H9 (cell line): ENCODE results near the gene LAMA3. TPM values are rescaled to one million over a fixed set of nuclear protein-coding genes. Genes with fewer than 3 reads are reported as not detected.

Source experiments
- DNase-seq: peaks from one replicate; pipeline ENCODE4 v3.0.0-alpha.2; 2017
- H2AFZ ChIP-seq: one replicate; pipeline ENCODE4 v1.6.1; 2013; ENCODE audit warnings: mild to moderate bottlenecking, low read length, control low read depth, moderate library complexity
- H2AK5ac ChIP-seq: 2 replicates; pipeline ENCODE4 v1.6.1; 2013; ENCODE audit warnings: low read length, control low read depth, mixed read lengths; ENCODE audit not compliant: insufficient read length
- H2BK120ac ChIP-seq: one replicate; pipeline ENCODE4 v1.6.1; 2013; ENCODE audit warnings: low read depth, mild to moderate bottlenecking, low read length, control low read depth, inconsistent platforms; ENCODE audit not compliant: poor library complexity, severe bottlenecking
- H2BK12ac ChIP-seq: 2 replicates; pipeline ENCODE4 v1.6.1; 2013; ENCODE audit warnings: low read length, control low read depth, mixed read lengths, low read depth; ENCODE audit not compliant: insufficient read length
- H2BK15ac ChIP-seq: 2 replicates; pipeline ENCODE4 v1.6.1; 2013; ENCODE audit warnings: low read depth, low read length, control low read depth
- H2BK20ac ChIP-seq: one replicate; pipeline ENCODE4 v1.6.1; 2013; ENCODE audit warnings: low read depth, mild to moderate bottlenecking, low read length, control low read depth, inconsistent platforms; ENCODE audit not compliant: poor library complexity, severe bottlenecking
- H2BK5ac ChIP-seq: 2 replicates; pipeline ENCODE4 v1.6.1; 2013; ENCODE audit warnings: low read length, control low read depth, mixed read lengths; ENCODE audit not compliant: insufficient read length
- H3K14ac ChIP-seq: 2 replicates; pipeline ENCODE4 v1.6.1; 2013; ENCODE audit warnings: low read length, control low read depth; ENCODE audit not compliant: insufficient read depth
- H3K18ac ChIP-seq: 2 replicates; pipeline ENCODE4 v1.6.1; 2013; ENCODE audit warnings: low read depth, mild to moderate bottlenecking, mixed read lengths, low read length, control low read depth; ENCODE audit not compliant: insufficient read length
- H3K23ac ChIP-seq: 2 replicates; pipeline ENCODE4 v1.6.1; 2013; ENCODE audit warnings: low read length, control low read depth, mixed read lengths, low read depth; ENCODE audit not compliant: insufficient read length
- H3K23me2 ChIP-seq: 2 replicates; pipeline ENCODE4 v1.6.1; 2013; ENCODE audit warnings: low read depth, mild to moderate bottlenecking, mixed read lengths, low read length, control low read depth; ENCODE audit not compliant: insufficient read length, poor library complexity, severe bottlenecking
- H3K27ac ChIP-seq: 2 replicates; pipeline ENCODE4 v1.5.1; 2013; ENCODE audit warnings: low read length, control low read depth, mixed read lengths, low read depth; ENCODE audit not compliant: insufficient read length
- H3K27me3 ChIP-seq: 2 replicates; pipeline ENCODE4 v1.6.1; 2013; ENCODE audit warnings: low read length, control low read depth, inconsistent platforms; ENCODE audit not compliant: insufficient read depth
- H3K4ac ChIP-seq: 2 replicates; pipeline ENCODE4 v1.6.1; 2013; ENCODE audit warnings: low read depth, mild to moderate bottlenecking, control low read depth, inconsistent platforms, low read length, moderate library complexity
- H3K4me1 ChIP-seq: 2 replicates; pipeline ENCODE4 v1.6.1; 2013; ENCODE audit warnings: low read length, control low read depth, inconsistent platforms; ENCODE audit not compliant: insufficient read depth
- H3K4me2 ChIP-seq: 2 replicates; pipeline ENCODE4 v1.6.1; 2013; ENCODE audit warnings: low read length, control low read depth, mixed read lengths; ENCODE audit not compliant: insufficient read length, insufficient read depth
- H3K56ac ChIP-seq: 2 replicates; pipeline ENCODE4 v1.6.1; 2013; ENCODE audit warnings: low read depth, mild to moderate bottlenecking, mixed read lengths, low read length, control low read depth; ENCODE audit not compliant: insufficient read length
- H3K79me1 ChIP-seq: 2 replicates; pipeline ENCODE4 v1.6.1; 2013; ENCODE audit warnings: low read depth, mild to moderate bottlenecking, moderate library complexity, low read length, control low read depth, inconsistent platforms; ENCODE audit not compliant: insufficient read depth, poor library complexity, severe bottlenecking
- H3K79me2 ChIP-seq: 2 replicates; pipeline ENCODE4 v1.6.1; 2013; ENCODE audit warnings: low read length, control low read depth, inconsistent platforms; ENCODE audit not compliant: insufficient read depth
- H3K9ac ChIP-seq: 2 replicates; pipeline ENCODE4 v1.6.1; 2013; ENCODE audit warnings: low read length, control low read depth, mixed read lengths; ENCODE audit not compliant: insufficient read length; ENCODE audit errors: extremely low read depth
- H3K9me3 ChIP-seq: one replicate; pipeline ENCODE4 v1.6.1; 2013; ENCODE audit warnings: low read depth, low read length, inconsistent platforms; ENCODE audit not compliant: control insufficient read depth
- H3T11ph ChIP-seq: one replicate; pipeline ENCODE4 v1.6.1; 2013; ENCODE audit warnings: mild to moderate bottlenecking, low read length, control low read depth, inconsistent platforms
- H4K20me1 ChIP-seq: one replicate; pipeline ENCODE4 v1.6.1; 2013; ENCODE audit not compliant: control insufficient read depth, insufficient read length, insufficient read depth
- H4K5ac ChIP-seq: 2 replicates; pipeline ENCODE4 v1.6.1; 2013; ENCODE audit warnings: low read depth, mild to moderate bottlenecking, mixed read lengths, low read length, control low read depth; ENCODE audit not compliant: insufficient read length
- H4K8ac ChIP-seq: replicated peaks from 2 replicates; pipeline ENCODE4 v1.6.1; 2013; ENCODE audit warnings: low read length, control low read depth, mixed read lengths, low read depth; ENCODE audit not compliant: insufficient read length
- H4K91ac ChIP-seq: 2 replicates; pipeline ENCODE4 v1.6.1; 2013; ENCODE audit warnings: low read depth, mild to moderate bottlenecking, moderate library complexity, mixed read lengths, low read length, control low read depth; ENCODE audit not compliant: insufficient read length
- H3K27ac Mint-ChIP-seq, 3 experiments: 2 replicates in 2 of 3; 3 replicates in 1 of 3; pipeline ENCODE4 v1.8.0; 2020 to 2021; ENCODE audit warnings: mixed read lengths in 3 of 3, mild to moderate bottlenecking in 1 of 3, moderate library complexity in 1 of 3
- H3K27me3 Mint-ChIP-seq: 2 replicates; pipeline ENCODE4 v1.8.0; 2021; ENCODE audit warnings: low read depth, mild to moderate bottlenecking, moderate library complexity, mixed read lengths
- H3K36me3 Mint-ChIP-seq, 3 experiments: 2 replicates in 2 of 3; 3 replicates in 1 of 3; pipeline ENCODE4 v1.8.0; 2020 to 2021; ENCODE audit warnings: low read depth in 3 of 3, mixed read lengths in 3 of 3; ENCODE audit not compliant: insufficient read depth in 1 of 3
- H3K4me1 Mint-ChIP-seq, 2 experiments: 2 replicates each; pipeline ENCODE4 v1.8.0; 2020; ENCODE audit warnings: mixed read lengths in 2 of 2
- H3K4me3 Mint-ChIP-seq, 2 experiments: 2 replicates in 1 of 2; 3 replicates in 1 of 2; pipeline ENCODE4 v1.8.0; 2020 to 2021; ENCODE audit warnings: mild to moderate bottlenecking in 2 of 2, mixed read lengths in 2 of 2, moderate library complexity in 1 of 2
- H3K9me3 Mint-ChIP-seq, 2 experiments: 2 replicates in 1 of 2; 3 replicates in 1 of 2; pipeline ENCODE4 v1.8.0; 2020; ENCODE audit warnings: mild to moderate bottlenecking in 2 of 2, mixed read lengths in 2 of 2, moderate library complexity in 1 of 2
- CTCF ChIP-seq: fragments of 200-600 bp; sonication (generic); conservative IDR thresholded peaks from 3 replicates; pipeline ENCODE4 v1.8.0; 2021; ENCODE audit warnings: antibody characterized with exemption, mild to moderate bottlenecking
- WGBS: extraction: QIAGEN DNeasy Blood & Tissue Kit; methylation state at CpG from one replicate; pipeline ENCODE4 v1.1.7; 2013; ENCODE audit warnings: missing lambda C conversion rate, low lambda C conversion rate, mixed read lengths; ENCODE audit not compliant: insufficient read length; ENCODE audit errors: extremely low coverage; 5-methylcytosine and 5-hydroxymethylcytosine counted together
- total RNA-seq: library from RNA; stranded (reverse); gene quantifications from 2 replicates; pipeline ENCODE4 v1.2.1, GENCODE V29; 2021

The LAMA3 gene
- total RNA-seq, 1 experiment from 2014 or later: 0.33 TPM

- no peak overlapping the region for H2AK5ac ChIP-seq
- H3K27me3 Mint-ChIP-seq: peaks cover 69% of the 10 kb centered on the region
- peak overlapping the region; percentile 54 to 79 for H3K4me3 Mint-ChIP-seq
Observed at GRCh38 chr18:23688528-23688927, 725 bp upstream of the LAMA3 start.

More at GRCh38 chr18:23688528-23688927, 725 bp upstream of the LAMA3 start:
- peaks cover 9 to 11% of the 10 kb centered on the region in 2 experiments for H3K4me1 Mint-ChIP-seq
- Histone ChIP-seq H3K9me3 (no peaks in the 10 kb centered on the region), H3K4me2 (peak overlapping the region; percentile 47), H3K27ac (no peak overlapping the region), H3K9ac (no peak overlapping the region), H3K4ac (no peak overlapping the region), H4K8ac (no peak overlapping the region), H3K23ac (no peak overlapping the region), H3K23me2 (peaks cover 7% of the 10 kb centered on the region), H3K27me3 (peaks cover 18% of the 10 kb centered on the region; the same call in 1 of the 2 replicates), H3K18ac (no peak overlapping the region), H4K5ac (no peak overlapping the region), H2BK120ac (no peak overlapping the region), H3K79me2 (no peaks in the 10 kb centered on the region), H2AFZ (no peak overlapping the region), H2BK15ac (no peak overlapping the region), H2BK12ac (no peak overlapping the region), H2BK5ac (no peak overlapping the region), H3K4me1 (no peaks in the 10 kb centered on the region), H4K20me1 (no peaks in the 10 kb centered on the region), H2BK20ac (no peak overlapping the region), H3K14ac (no peak overlapping the region), H3K79me1 (no peaks in the 10 kb centered on the region), H3K56ac (no peak overlapping the region), H3T11ph (no peak overlapping the region), H4K91ac (no peak overlapping the region)
- no peak overlapping the region for H3K27ac Mint-ChIP-seq
- no peaks in the 10 kb centered on the region for H3K36me3 Mint-ChIP-seq
- no peak for DNase-seq
- TF ChIP-seq CTCF: no peak
- H3K9me3 Mint-ChIP-seq: no peaks in the 10 kb centered on the region
- no CpG with 5 or more reads among the region's 5 CpGs for WGBS
